Measurements from ENCODE around the gene TAS2R38.

GRCh38 chr7:141986923-141987322, 13.3 kb upstream of the TAS2R38 start:
- TF ChIP-seq, protein P1, sequence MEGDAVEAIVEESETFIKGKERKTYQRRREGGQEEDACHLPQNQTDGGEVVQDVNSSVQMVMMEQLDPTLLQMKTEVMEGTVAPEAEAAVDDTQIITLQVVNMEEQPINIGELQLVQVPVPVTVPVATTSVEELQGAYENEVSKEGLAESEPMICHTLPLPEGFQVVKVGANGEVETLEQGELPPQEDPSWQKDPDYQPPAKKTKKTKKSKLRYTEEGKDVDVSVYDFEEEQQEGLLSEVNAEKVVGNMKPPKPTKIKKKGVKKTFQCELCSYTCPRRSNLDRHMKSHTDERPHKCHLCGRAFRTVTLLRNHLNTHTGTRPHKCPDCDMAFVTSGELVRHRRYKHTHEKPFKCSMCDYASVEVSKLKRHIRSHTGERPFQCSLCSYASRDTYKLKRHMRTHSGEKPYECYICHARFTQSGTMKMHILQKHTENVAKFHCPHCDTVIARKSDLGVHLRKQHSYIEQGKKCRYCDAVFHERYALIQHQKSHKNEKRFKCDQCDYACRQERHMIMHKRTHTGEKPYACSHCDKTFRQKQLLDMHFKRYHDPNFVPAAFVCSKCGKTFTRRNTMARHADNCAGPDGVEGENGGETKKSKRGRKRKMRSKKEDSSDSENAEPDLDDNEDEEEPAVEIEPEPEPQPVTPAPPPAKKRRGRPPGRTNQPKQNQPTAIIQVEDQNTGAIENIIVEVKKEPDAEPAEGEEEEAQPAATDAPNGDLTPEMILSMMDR (IDR thresholded peaks at IDR 0.05 in 2 of 3, conservative IDR thresholded peaks at IDR 0.05 in 1 of 3; ENCODE audit: borderline replicate concordance in 1 of 3, insufficient read depth in 1 of 3, low read depth in 2 of 3, low read length in 2 of 3): no peak
- TF ChIP-seq EZH2 (IDR thresholded peaks at IDR 0.05) (no peak), POLR2AphosphoS5 (IDR thresholded peaks at IDR 0.05; ENCODE audit: low read depth, low read length) (no peak), ELF1 (IDR thresholded peaks at IDR 0.05; ENCODE audit: borderline replicate concordance, low read depth) (no peak), RAD21 (IDR thresholded peaks at IDR 0.05; ENCODE audit: low read depth) (no peak), REST (IDR thresholded peaks at IDR 0.05; ENCODE audit: low read depth) (no peak), POLR2A (IDR thresholded peaks at IDR 0.05; ENCODE audit: borderline replicate concordance, extremely low read depth, insufficient read depth, insufficient read length) (no peak)

All from HCT116 (cell line).